ENCODE results near the gene YEATS4. TPM values are rescaled to one million over a fixed set of nuclear protein-coding genes. Genes with fewer than 3 reads are reported as not detected.

YEATS4 gene
- total and polyA plus RNA-seq, 9 of the 15 experiments (the other 6 are each of a cell fraction or from before 2014, with no cell fraction given), result 25.9 to 92.2 (median 49.2) TPM

- ChIA-PET POLR2A (no interaction called here), CTCF (ENCODE audit: low intra/inter-chr PET ratio) (interaction anchor here (1.7 kb wide), 1 partner anchor 155 kb away, joined by 12 read pairs; no protein-coding TSS in a partner anchor)
- Histone ChIP-seq H4K20me1 (replicated peaks; ENCODE audit: control insufficient read depth, insufficient read depth, low read length) (no peaks in the 10 kb centered on the region), H3K79me2 (ENCODE audit: control insufficient read depth, insufficient read depth, low read length) (no peaks in the 10 kb centered on the region), H3K9me3 (replicated peaks; ENCODE audit: control insufficient read depth, insufficient read depth, low read depth, low read length) (no peaks in the 10 kb centered on the region), H3K9ac (ENCODE audit: insufficient read depth in 1 of 2, low read depth in 2 of 2, low read length in 2 of 2) (no peak overlapping the region; a peak in 1 of 4 replicates), H3K27me3 (ENCODE audit: control insufficient read depth in 2 of 2, insufficient read depth in 2 of 2, low read length in 2 of 2) (no peaks in the 10 kb centered on the region), H2AFZ (ENCODE audit: low read depth, low read length) (0 out of 2 replicates have a peak overlapping the region, but pooled peaks have one; percentile 44), H3K4me3 (no peak overlapping the region), H3K9me1 (ENCODE audit: control insufficient read depth, insufficient read depth, low read length) (no peaks in the 10 kb centered on the region), H3K4me1 (replicated peaks in 1 of 2; ENCODE audit: control insufficient read depth in 2 of 2, insufficient read depth in 2 of 2, low read length in 2 of 2) (peaks cover 3 to 8% of the 10 kb centered on the region in 2 experiments; a peak in 3 of 5 replicates), H3K4me2 (ENCODE audit: insufficient read depth, low read length) (no peak overlapping the region), H3K27ac (ENCODE audit: extremely low read depth, low read depth, low read length) (no peak overlapping the region), H3K36me3 (ENCODE audit: control insufficient read depth, insufficient read depth, low read length) (no peaks in the 10 kb centered on the region)
- no TSS peak for BruUV-seq (replicated peaks)
- FAIRE-seq, result peak; percentile 82
- 48% methylated on average over 8 of the region's 8 CpGs for WGBS (ENCODE audit: insufficient coverage, low coverage, missing lambda C conversion rate)
- peak; percentile 93 for ATAC-seq
- in situ Hi-C loops (cut with MboI) (no loop called here), intact Hi-C loops (cut with micrococcal nuclease) (loop anchor here (1.0 to 10.0 kb wide), 3 partner anchors 47 to 261 kb away; no protein-coding TSS in a partner anchor)
- peak in 3 of 4 experiments; percentile 28 to 55 (median 43) for DNase-seq (ENCODE audit: extremely low read depth in 1 of 4, low spot score in 3 of 4)
- TF ChIP-seq LCOR (CRISPR knock-in tag; IDR thresholded peaks at IDR 0.05), result no peak
- no peak for TF ChIP-seq FOXK1 (CRISPR knock-in tag; IDR thresholded peaks at IDR 0.05; ENCODE audit: borderline replicate concordance)
- 0 out of 2 replicates have a peak, but pooled peaks have one; percentile 8 for TF ChIP-seq FOSL1 (tag; conservative IDR thresholded peaks at IDR 0.05)
- no peak for TF ChIP-seq CLOCK (CRISPR knock-in tag; IDR thresholded peaks at IDR 0.05; ENCODE audit: borderline replicate concordance)
- no peak for TF ChIP-seq NFRKB (IDR thresholded peaks at IDR 0.05; ENCODE audit: low read depth)
- no peak for TF ChIP-seq RBM34 (IDR thresholded peaks at IDR 0.05; ENCODE audit: borderline replicate concordance, insufficient read depth, low read length)
- no peak for TF ChIP-seq ID3 (CRISPR knock-in tag; IDR thresholded peaks at IDR 0.05)
- peak; percentile 28; the same call in 1 of the 2 replicates for TF ChIP-seq ID3 (tag; IDR thresholded peaks at IDR 0.05)
- TF ChIP-seq BRCA1 (IDR thresholded peaks at IDR 0.05), result no peak
- TF ChIP-seq BRCA1 (CRISPR knock-in tag; IDR thresholded peaks at IDR 0.05), result no peak
- peak; percentile 55; the same call in 1 of the 2 replicates for TF ChIP-seq SMC3 (conservative IDR thresholded peaks at IDR 0.05; ENCODE audit: insufficient read depth, low read depth, low read length)
- TF ChIP-seq GTF2A2 (tag; IDR thresholded peaks at IDR 0.05), result no peak
- TF ChIP-seq RAD21 (CRISPR knock-in tag; conservative IDR thresholded peaks at IDR 0.05 in 1 of 2, IDR thresholded peaks at IDR 0.05 in 1 of 2), result peak; percentile 63 to 77
- no peak for TF ChIP-seq SIX5 (IDR thresholded peaks at IDR 0.05; ENCODE audit: borderline replicate concordance in 1 of 2, insufficient read depth in 1 of 2, low read depth in 1 of 2, low read length in 2 of 2)
- TF ChIP-seq FOS (IDR thresholded peaks at IDR 0.05; ENCODE audit: extremely low read depth, insufficient read length), result no peak
- TF ChIP-seq NRF1 (conservative IDR thresholded peaks at IDR 0.05 in 1 of 2, IDR thresholded peaks at IDR 0.05 in 1 of 2), result no peak
- TF ChIP-seq, protein P1, sequence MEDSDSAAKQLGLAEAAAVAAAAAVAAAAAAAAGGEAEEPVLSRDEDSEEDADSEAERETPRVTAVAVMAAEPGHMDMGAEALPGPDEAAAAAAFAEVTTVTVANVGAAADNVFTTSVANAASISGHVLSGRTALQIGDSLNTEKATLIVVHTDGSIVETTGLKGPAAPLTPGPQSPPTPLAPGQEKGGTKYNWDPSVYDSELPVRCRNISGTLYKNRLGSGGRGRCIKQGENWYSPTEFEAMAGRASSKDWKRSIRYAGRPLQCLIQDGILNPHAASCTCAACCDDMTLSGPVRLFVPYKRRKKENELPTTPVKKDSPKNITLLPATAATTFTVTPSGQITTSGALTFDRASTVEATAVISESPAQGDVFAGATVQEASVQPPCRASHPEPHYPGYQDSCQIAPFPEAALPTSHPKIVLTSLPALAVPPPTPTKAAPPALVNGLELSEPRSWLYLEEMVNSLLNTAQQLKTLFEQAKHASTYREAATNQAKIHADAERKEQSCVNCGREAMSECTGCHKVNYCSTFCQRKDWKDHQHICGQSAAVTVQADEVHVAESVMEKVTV (CRISPR knock-in tag; IDR thresholded peaks at IDR 0.05), result peak; percentile 44
Observed at GRCh38 chr12:69415471-69416275, 56.1 kb downstream of the YEATS4 start.
